ENCODE data around the gene GHR. TPM values are rescaled to one million over a fixed set of nuclear protein-coding genes. Genes with fewer than 3 reads are reported as not detected.

GHR gene
- polyA plus RNA-seq, 1 donor from 2014 or later, result 0.31 TPM

GRCh38 chr5:42518595-42519221, 95.5 kb downstream of the GHR start:
- Histone ChIP-seq H3F3A (ENCODE audit: insufficient read depth, low read length, poor library complexity, severe bottlenecking) (no peaks in the 10 kb centered on the region), H3K9ac (ENCODE audit: low read length) (no peak overlapping the region), H3K9me3 (ENCODE audit: low read length) (no peaks in the 10 kb centered on the region), H3K36me3 (ENCODE audit: insufficient read depth, low read length) (no peaks in the 10 kb centered on the region), H3K9me2 (ENCODE audit: insufficient read depth, low read length) (no peaks in the 10 kb centered on the region), H4K20me1 (ENCODE audit: insufficient read depth) (no peaks in the 10 kb centered on the region), H3K27ac (ENCODE audit: low read length) (no peak overlapping the region), H3K4me3 (ENCODE audit: low read length) (no peak overlapping the region), H3K79me2 (replicated peaks; ENCODE audit: insufficient read depth, low read length) (no peaks in the 10 kb centered on the region), H2AFZ (ENCODE audit: low read depth, low read length) (no peak overlapping the region), H3K27me3 (ENCODE audit: insufficient read depth, low read depth, low read length) (no peaks in the 10 kb centered on the region), H3K4me2 (ENCODE audit: low read length) (no peak overlapping the region)
- TF ChIP-seq EP300 (conservative IDR thresholded peaks at IDR 0.05; ENCODE audit: poor library complexity, severe bottlenecking), result no peak

- H3K9ac ChIP-seq (ENCODE audit: low read length), result no peak overlapping the region
- no peaks in the 10 kb centered on the region for H3K79me2 ChIP-seq (replicated peaks; ENCODE audit: insufficient read depth, low read length)
- no peak for TF ChIP-seq REST (IDR thresholded peaks at IDR 0.05; ENCODE audit: borderline replicate concordance)
- TF ChIP-seq MXI1 (conservative IDR thresholded peaks at IDR 0.05; ENCODE audit: poor library complexity, severe bottlenecking), result no peak
- no peak for TF ChIP-seq SMC3 (conservative IDR thresholded peaks at IDR 0.05; ENCODE audit: poor library complexity)
- no peak for TF ChIP-seq POLR2AphosphoS5 (IDR thresholded peaks at IDR 0.05)
- no peak for TF ChIP-seq CTCF (IDR thresholded peaks at IDR 0.05; ENCODE audit: poor library complexity, severe bottlenecking)
- no peak for TF ChIP-seq EP300 (conservative IDR thresholded peaks at IDR 0.05; ENCODE audit: poor library complexity, severe bottlenecking)
- no peak for TF ChIP-seq EZH2 (IDR thresholded peaks at IDR 0.05; ENCODE audit: borderline replicate concordance, insufficient read depth, low read length, poor library complexity, severe bottlenecking)
- TF ChIP-seq TAF1 (IDR thresholded peaks at IDR 0.05; ENCODE audit: low read depth), result no peak
- no peak for TF ChIP-seq RAD21 (conservative IDR thresholded peaks at IDR 0.05)
- H3F3A ChIP-seq (ENCODE audit: insufficient read depth, low read length, poor library complexity, severe bottlenecking), result no peaks in the 10 kb centered on the region
- H3K9me3 ChIP-seq (ENCODE audit: low read length), result no peaks in the 10 kb centered on the region
- H3K9me2 ChIP-seq (ENCODE audit: insufficient read depth, low read length), result no peaks in the 10 kb centered on the region
- H2AFZ ChIP-seq (ENCODE audit: low read depth, low read length), result no peak overlapping the region
- no peaks in the 10 kb centered on the region for H3K27me3 ChIP-seq (ENCODE audit: insufficient read depth, low read depth, low read length)
- no peaks in the 10 kb centered on the region for H3K36me3 ChIP-seq (ENCODE audit: insufficient read depth, low read length)
- H4K20me1 ChIP-seq (ENCODE audit: insufficient read depth), result no peaks in the 10 kb centered on the region
- H3K4me2 ChIP-seq (ENCODE audit: low read length), result no peak overlapping the region
- no peak overlapping the region for H3K4me3 ChIP-seq (ENCODE audit: low read length)
- H3K27ac ChIP-seq (ENCODE audit: low read length), result no peak overlapping the region
These were observed 97.0 kb downstream of the GHR start for GRCh38 chr5:42520203-42520602.

Measured in neural cell (in vitro differentiated cells).